ENCODE data around the gene DNAJB14. TPM values are rescaled to one million over a fixed set of nuclear protein-coding genes. Genes with fewer than 3 reads are reported as not detected.
A peak's percentile ranks its signal among the peaks of the same experiment; 100 is the strongest.

The DNAJB14 gene
- 10 to 100 TPM; 53.7 to 55.4 TPM for total RNA-seq

DNA sequence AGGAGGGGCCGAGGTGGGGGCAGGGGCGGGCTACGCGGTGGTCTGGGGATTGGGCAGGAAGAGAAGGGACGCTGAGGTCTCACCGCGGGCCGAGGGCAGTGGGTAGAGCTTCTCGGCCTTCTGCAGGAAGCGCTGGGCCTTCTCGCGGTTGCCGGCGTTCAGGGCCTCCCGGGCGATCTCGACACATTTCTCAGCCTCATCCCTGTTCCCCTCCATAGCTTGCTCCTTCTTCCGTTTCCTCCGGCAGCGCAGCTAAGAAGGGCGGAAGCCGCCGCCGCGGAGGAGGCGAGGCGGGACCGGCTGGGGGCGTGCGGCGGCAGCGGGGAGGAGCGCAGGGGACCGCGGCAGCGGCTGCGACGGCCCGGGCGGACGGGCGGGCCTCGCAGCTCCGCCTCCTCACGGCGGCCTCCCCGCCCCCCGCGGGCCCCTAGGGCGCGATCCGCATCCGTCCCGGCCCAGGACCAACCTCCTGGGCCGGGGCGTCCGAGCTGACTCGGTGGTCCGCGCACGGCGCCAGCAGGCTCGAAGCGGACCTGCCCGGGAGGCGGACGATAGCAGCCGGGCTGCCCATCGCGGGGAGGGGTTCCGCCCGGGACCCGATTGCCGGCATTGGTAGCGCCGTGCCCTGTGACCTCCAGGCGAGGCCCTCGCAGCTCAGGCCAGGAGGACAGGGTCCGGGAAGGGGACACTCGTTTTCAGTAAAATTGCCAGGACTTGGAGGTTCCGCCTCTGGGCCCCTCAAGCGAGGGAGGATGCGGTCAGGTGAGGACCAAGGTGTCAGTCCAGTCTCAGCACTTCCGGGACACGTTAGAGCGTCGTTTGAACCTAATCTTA, at the start of gene DNAJB14:
DNAJB14 (minus strand) TSS at position 263 of the 834 bp plus-strand sequence; CDS start at position 216, 47 bp downstream.
- Mint-ChIP-seq H3K4me1 (peaks cover 48% of the 10 kb centered on the region), H3K27ac (peak within 1 kb of the TSS; percentile 95), H3K9me3 (no peaks in the 10 kb centered on the region), H3K4me3 (peak within 1 kb of the TSS; percentile 99), H3K27me3 (no peaks in the 10 kb centered on the region), H3K36me3 (ENCODE audit: low read depth) (peaks cover 47% of the 10 kb centered on the region)
- POLR2A ChIA-PET: interaction anchor here (0.7 to 7.0 kb wide), 23 partner anchors 11 to 858 kb away, joined by 3 to 105 read pairs (median 6); partner anchors contain the start of genes ADH5, DAPP1, LAMTOR3 and TRMT10A
- peak; percentile 84 for DNase-seq
- CTCF ChIA-PET: interaction anchor here (1.4 to 2.5 kb wide), 10 partner anchors 9 to 383 kb away, joined by 3 to 17 read pairs (median 7); partner anchors contain the start of genes DAPP1, LAMTOR3 and TRMT10A

DNA sequence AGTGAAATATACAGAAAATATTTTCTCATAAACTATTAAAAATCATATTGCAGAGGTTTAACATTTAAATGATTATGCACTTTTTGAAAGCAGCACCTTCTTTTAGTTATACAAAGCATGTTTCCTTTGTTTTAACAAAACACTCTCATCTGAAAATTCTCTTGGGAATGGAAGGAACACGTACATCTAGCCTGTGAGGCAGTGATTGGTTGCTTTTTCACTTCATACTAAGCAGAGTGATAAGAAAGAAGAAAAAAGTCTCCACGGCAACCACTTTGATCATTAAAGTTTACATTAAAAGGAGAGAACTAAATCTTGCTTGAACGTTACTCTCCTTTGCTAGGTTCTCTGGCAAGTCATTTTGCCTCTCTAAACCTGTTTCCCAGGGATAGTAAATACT, 45.3 kb upstream of the DNAJB14 start:
- H3K27me3 Mint-ChIP-seq: peaks cover 9% of the 10 kb centered on the region
- H3K4me3 Mint-ChIP-seq: no peak overlapping the region
- CTCF ChIA-PET: no interaction called here

DNA sequence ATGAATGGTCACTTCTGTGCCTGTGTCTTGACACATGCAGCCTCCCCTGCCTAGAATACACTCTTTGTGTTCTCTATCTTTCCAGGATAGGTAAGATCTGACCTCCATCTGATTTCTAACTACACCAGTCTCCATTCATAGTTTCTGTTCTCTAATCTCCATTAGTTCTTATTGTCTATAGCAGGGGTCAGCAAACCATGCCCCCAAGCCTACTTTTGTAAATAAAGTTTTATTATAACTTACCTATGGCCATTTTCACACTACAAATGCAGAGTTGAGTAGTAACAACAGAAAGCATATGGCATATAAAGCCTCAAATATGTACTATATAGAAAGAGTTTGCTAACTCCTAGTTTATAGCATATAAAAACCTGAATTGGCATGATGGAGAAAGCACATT, 41.3 kb upstream of the DNAJB14 start:
- ChIA-PET POLR2A (no interaction called here), CTCF (no interaction called here)
- Mint-ChIP-seq H3K27ac (no peak overlapping the region), H3K27me3 (peaks cover 7% of the 10 kb centered on the region), H3K36me3 (ENCODE audit: low read depth) (no peaks in the 10 kb centered on the region), H3K4me3 (no peak overlapping the region), H3K4me1 (no peaks in the 10 kb centered on the region), H3K9me3 (no peaks in the 10 kb centered on the region)
- DNase-seq: no peak

More for the DNA sequence above, 45.3 kb upstream of the DNAJB14 start:
- DNase-seq: no peak
- no peak overlapping the region for H3K27ac Mint-ChIP-seq
- no peaks in the 10 kb centered on the region for H3K4me1 Mint-ChIP-seq
- H3K36me3 Mint-ChIP-seq (ENCODE audit: low read depth): no peaks in the 10 kb centered on the region
- H3K9me3 Mint-ChIP-seq: no peaks in the 10 kb centered on the region
- POLR2A ChIA-PET: no interaction called here

DNA sequence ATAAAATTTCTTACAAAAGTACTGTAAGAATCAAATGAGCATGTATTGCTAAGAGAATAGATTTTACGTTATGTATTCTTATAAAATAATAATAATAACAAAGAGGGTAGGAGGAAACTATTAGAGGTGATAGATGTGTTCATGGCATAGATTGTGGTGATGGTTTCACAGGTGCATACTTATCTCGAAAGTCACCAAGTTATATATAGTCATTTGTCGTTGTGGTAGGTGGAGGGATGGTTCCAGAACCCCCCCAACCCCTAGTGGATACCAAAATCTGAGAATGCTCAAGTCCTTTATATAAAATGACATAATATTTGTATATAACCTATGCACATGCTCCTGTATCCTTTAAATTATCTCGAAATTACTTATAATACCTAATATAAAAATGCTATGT, 40.4 kb upstream of the DNAJB14 start:
- POLR2A ChIA-PET: no interaction called here

DNA sequence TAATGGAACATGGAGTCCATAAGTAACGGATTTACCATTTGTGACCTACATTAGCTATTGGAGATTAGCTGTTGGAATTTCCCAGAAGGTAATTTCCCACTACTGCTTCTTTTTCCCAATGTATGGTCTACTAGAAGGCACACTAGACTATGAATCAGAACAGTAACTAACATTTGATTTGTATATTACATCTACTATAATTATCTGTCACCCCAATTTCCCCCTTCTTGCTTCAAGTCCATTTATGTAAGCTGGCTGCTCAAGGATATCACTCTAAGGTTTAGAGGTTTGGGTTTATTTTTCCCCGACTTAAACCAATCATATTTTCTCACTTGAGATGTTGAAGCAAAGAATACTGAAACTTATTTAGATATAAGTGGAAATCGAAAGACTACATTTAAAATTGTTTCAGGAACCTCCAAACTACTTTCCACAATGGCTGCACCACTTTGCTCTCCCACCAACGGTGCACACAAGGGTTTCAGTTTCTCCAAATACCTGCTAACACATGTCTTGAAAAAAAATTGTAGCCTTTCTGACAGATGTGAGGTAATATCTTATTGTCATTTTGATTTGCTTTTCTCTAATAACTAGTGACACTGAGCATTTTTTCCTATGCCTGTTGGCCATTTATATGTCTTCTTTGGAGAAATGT, 37.0 kb upstream of the DNAJB14 start:
- no peaks in the 10 kb centered on the region for H3K36me3 Mint-ChIP-seq (ENCODE audit: low read depth)
- no peak for DNase-seq
- peaks cover 7% of the 10 kb centered on the region for H3K27me3 Mint-ChIP-seq
- POLR2A ChIA-PET: no interaction called here
- H3K4me1 Mint-ChIP-seq: no peaks in the 10 kb centered on the region
- no peak overlapping the region for H3K4me3 Mint-ChIP-seq
- CTCF ChIA-PET: no interaction called here
- no peak overlapping the region for H3K27ac Mint-ChIP-seq
- no peaks in the 10 kb centered on the region for H3K9me3 Mint-ChIP-seq

More for the DNA sequence above, 40.4 kb upstream of the DNAJB14 start:
- Mint-ChIP-seq H3K4me3 (no peak overlapping the region), H3K27ac (no peak overlapping the region), H3K4me1 (no peaks in the 10 kb centered on the region), H3K36me3 (ENCODE audit: low read depth) (no peaks in the 10 kb centered on the region), H3K27me3 (peaks cover 7% of the 10 kb centered on the region), H3K9me3 (no peaks in the 10 kb centered on the region)
- DNase-seq: no peak
- CTCF ChIA-PET: no interaction called here

DNA sequence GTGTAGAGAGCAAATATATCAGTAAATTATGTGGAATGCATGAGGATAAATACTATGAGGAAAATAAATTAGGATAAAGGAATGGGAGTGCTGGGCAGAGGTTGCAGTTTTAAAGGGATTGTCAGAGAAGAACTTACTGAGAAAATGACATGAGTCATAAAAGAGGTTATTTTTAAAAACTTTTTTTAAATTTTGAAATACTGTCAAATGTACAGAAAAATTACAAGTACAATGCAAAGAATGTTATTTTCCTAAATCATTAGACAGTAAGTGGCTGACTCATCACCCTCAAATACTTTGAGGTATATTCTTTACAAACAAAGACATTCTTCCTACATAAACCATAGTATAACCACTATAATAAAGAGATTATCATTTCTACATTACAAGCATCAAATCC, 33.5 kb upstream of the DNAJB14 start:
- DNase-seq: no peak
- POLR2A ChIA-PET: no interaction called here
- CTCF ChIA-PET: interaction anchor here (0.6 kb wide), 1 partner anchor 11 kb away, joined by 3 read pairs; no protein-coding TSS in a partner anchor
- no peak overlapping the region for H3K4me3 Mint-ChIP-seq
- no peaks in the 10 kb centered on the region for H3K9me3 Mint-ChIP-seq
- H3K4me1 Mint-ChIP-seq: no peaks in the 10 kb centered on the region
- no peaks in the 10 kb centered on the region for H3K36me3 Mint-ChIP-seq (ENCODE audit: low read depth)
- no peak overlapping the region for H3K27ac Mint-ChIP-seq
- peaks cover 13% of the 10 kb centered on the region for H3K27me3 Mint-ChIP-seq

DNA sequence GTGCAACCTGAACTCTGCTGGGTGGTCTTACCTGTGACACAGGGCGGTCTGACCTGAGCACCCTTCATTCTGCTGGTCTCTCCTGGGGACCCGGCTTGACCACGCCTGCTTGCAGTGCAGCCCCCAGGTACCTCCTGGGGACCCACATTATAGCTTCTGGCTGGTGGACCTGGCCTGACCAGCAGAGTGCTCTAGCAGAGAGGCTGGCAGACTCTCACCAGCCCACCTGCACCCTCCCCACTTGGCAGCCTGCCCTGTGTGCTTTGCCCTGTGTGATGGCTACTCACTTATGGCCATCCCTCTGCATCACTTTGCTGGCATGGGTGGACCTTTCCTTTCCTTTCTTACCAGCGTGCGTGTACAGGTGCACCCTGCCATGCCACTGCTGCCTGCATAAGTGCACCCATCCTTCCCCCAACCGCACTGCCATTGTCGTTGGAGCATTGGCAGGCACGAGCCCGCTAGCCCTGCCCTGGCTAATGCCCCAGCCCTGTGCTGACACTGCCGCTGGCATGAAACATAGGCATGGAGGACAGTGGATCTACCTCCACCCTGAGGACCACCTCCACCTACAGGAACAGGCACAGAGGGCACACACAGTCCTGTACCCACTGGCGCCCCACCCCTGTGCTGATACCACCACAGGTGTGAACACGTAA, 25.2 kb upstream of the DNAJB14 start:
- H3K4me3 Mint-ChIP-seq: no peak overlapping the region
- no peak overlapping the region for H3K27ac Mint-ChIP-seq
- H3K27me3 Mint-ChIP-seq: peaks cover 21% of the 10 kb centered on the region

DNA sequence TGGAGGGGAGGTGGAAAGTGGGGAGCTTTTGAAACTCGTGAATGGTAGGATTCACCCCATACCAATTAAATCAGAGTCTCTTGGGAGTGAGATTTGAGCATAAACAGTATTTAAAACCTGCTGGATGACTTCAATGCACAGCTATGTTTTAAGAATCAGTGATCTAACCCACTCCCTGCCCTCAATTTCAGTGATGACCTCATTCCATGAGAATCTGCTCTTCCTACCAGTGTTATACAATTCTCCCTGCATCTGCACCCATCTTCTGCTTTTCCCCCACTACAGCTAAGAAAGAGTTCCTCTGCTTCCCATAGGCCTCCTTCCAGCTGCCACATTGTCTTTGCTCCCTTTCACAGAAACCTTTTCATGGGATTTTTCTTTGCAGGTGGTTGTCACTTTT, 21.9 kb upstream of the DNAJB14 start:
- no peak overlapping the region for H3K4me3 Mint-ChIP-seq
- H3K4me1 Mint-ChIP-seq: peaks cover 17% of the 10 kb centered on the region
- no peaks in the 10 kb centered on the region for H3K36me3 Mint-ChIP-seq (ENCODE audit: low read depth)
- H3K27me3 Mint-ChIP-seq: peaks cover 7% of the 10 kb centered on the region
- ChIA-PET POLR2A (interaction anchor here (0.7 kb wide), 1 partner anchor 16 kb away, joined by 3 read pairs; no protein-coding TSS in a partner anchor), CTCF (interaction anchor here (0.7 kb wide), 1 partner anchor 21 kb away, joined by 3 read pairs; no protein-coding TSS in a partner anchor)
- no peaks in the 10 kb centered on the region for H3K9me3 Mint-ChIP-seq
- H3K27ac Mint-ChIP-seq: no peak overlapping the region
- DNase-seq: no peak

More for the DNA sequence above, 25.2 kb upstream of the DNAJB14 start:
- POLR2A ChIA-PET: no interaction called here
- Mint-ChIP-seq H3K36me3 (ENCODE audit: low read depth) (no peaks in the 10 kb centered on the region), H3K4me1 (no peaks in the 10 kb centered on the region), H3K9me3 (no peaks in the 10 kb centered on the region)
- CTCF ChIA-PET: no interaction called here
- no peak for DNase-seq

DNA sequence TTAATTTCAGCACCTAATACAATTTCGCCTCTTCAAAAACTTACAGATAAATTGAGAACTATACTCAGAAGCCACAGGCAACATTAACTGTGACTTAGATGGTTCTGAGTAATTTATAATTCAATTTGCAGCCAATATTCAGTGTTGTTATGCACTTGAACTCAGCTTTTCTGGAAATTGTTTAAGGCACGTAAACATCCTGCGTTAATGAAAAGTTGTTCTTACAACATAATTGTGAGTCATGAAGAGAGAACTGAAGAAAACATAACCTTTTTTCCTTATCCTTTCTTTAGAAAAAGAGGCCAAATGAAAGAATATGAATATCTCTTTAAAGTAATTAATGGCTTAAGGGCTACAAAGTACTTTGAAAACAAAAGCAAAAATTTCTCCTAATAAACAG, 20.3 kb upstream of the DNAJB14 start:
- H3K4me1 Mint-ChIP-seq: peaks cover 17% of the 10 kb centered on the region
- POLR2A ChIA-PET: no interaction called here
- no peaks in the 10 kb centered on the region for H3K9me3 Mint-ChIP-seq
- H3K4me3 Mint-ChIP-seq: no peak overlapping the region
- DNase-seq: no peak
- CTCF ChIA-PET: interaction anchor here (1.1 kb wide), 1 partner anchor 16 kb away, joined by 3 read pairs; the partner anchor contains the start of gene H2AZ1
- no peaks in the 10 kb centered on the region for H3K36me3 Mint-ChIP-seq (ENCODE audit: low read depth)
- H3K27me3 Mint-ChIP-seq: peaks cover 6% of the 10 kb centered on the region
- no peak overlapping the region for H3K27ac Mint-ChIP-seq

DNA sequence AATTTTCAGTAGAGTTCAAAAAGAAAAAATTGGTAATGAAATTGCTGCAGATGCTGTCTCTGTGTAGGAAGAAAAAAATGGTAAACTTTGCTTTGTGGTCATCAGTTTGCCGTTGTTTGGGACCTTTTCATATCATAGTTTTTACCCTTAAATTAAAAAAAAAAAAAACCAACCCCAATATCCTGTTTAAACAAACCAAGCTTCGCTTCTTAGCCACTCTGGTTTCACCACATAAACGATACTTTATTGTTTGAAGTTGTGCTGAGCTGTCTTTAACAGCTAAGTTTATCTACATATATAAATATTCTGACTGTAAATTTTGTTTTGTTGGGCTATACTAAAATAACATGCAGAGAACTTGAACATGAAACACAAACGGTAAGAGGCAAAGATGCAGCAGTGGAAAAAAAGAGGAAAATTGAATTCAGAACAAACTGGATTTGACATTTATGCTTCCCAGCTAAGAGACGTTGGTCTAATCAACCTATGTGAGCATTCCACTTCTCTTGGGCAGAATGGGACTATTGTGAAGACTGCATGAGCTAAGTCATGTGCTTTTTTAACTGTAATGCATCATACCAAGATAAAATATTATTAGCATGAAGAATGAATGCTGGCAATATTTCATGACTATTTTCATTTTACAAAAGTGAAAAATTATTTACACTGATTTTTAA, 19.4 kb upstream of the DNAJB14 start:
- H3K4me1 Mint-ChIP-seq: peaks cover 17% of the 10 kb centered on the region
- DNase-seq: no peak
- H3K4me3 Mint-ChIP-seq: no peak overlapping the region
- H3K27me3 Mint-ChIP-seq: peaks cover 6% of the 10 kb centered on the region
- H3K36me3 Mint-ChIP-seq (ENCODE audit: low read depth): no peaks in the 10 kb centered on the region
- H3K9me3 Mint-ChIP-seq: no peaks in the 10 kb centered on the region
- ChIA-PET CTCF (interaction anchor here (1.0 to 2.1 kb wide), 4 partner anchors 14 to 127 kb away, joined by 3 to 7 read pairs (median 4); partner anchors contain the start of gene H2AZ1), POLR2A (interaction anchor here (0.9 to 2.3 kb wide), 3 partner anchors 15 to 19 kb away, joined by 4 to 15 read pairs (median 6); partner anchors contain the start of genes DNAJB14 and H2AZ1)
- no peak overlapping the region for H3K27ac Mint-ChIP-seq

DNA sequence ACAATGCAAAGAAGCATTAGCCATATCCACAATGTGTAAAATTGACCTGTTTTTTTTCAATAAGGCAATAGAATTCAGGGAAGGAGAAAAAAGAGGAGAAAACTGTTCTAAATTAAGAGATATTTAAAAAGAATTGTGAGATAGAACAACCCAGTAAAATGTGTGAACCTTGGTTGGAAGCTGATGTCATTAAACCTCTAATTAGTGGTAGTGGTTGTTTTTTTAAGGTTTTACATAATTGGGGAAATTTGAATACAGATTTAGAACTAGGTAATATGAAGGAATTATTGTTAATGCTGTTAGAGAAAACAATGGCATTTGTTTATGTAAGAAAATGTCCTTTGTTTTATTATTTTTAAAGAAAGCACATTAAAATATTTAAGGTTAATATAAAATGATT, 18.8 kb upstream of the DNAJB14 start:
- Mint-ChIP-seq H3K4me3 (no peak overlapping the region), H3K9me3 (no peaks in the 10 kb centered on the region), H3K36me3 (ENCODE audit: low read depth) (no peaks in the 10 kb centered on the region), H3K27ac (no peak overlapping the region), H3K27me3 (peaks cover 6% of the 10 kb centered on the region), H3K4me1 (peaks cover 17% of the 10 kb centered on the region)
- ChIA-PET CTCF (interaction anchor here (1.0 to 2.1 kb wide), 3 partner anchors 14 to 128 kb away, joined by 3 to 7 read pairs (median 5); no protein-coding TSS in a partner anchor), POLR2A (interaction anchor here (0.9 to 2.3 kb wide), 3 partner anchors 15 to 18 kb away, joined by 4 to 15 read pairs (median 6); partner anchors contain the start of genes DNAJB14 and H2AZ1)
- no peak for DNase-seq

DNA sequence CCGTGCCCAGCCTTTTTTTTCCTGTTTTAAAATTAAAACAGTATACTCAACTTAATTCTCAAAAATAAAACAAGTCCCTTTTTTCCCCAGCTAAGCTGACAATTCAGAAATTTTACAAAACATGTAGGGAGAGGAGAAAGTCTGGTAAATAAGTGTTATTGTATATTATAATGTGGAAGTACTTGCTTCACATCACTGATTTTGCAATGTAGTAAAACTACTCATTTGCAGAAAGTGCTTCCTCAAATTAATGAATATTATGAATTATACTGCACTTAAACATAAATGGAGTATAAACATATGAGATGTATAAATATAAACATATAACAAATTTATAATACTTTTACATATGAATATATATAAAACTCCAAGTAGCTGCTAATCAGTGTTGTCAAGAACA, 15.3 kb upstream of the DNAJB14 start:
- POLR2A ChIA-PET: interaction anchor here (0.9 to 2.6 kb wide), 2 partner anchors 11 to 59 kb away, joined by 3 to 9 read pairs; partner anchors contain the start of gene H2AZ1

More for the DNA sequence above, 15.3 kb upstream of the DNAJB14 start:
- Mint-ChIP-seq H3K36me3 (ENCODE audit: low read depth) (peaks cover 13% of the 10 kb centered on the region), H3K27ac (no peak overlapping the region), H3K9me3 (peaks cover 5% of the 10 kb centered on the region), H3K4me1 (peaks cover 17% of the 10 kb centered on the region), H3K4me3 (no peak overlapping the region), H3K27me3 (no peaks in the 10 kb centered on the region)
- CTCF ChIA-PET: interaction anchor here (1.2 kb wide), 2 partner anchors 36 to 154 kb away, joined by 3 read pairs; no protein-coding TSS in a partner anchor
- no peak for DNase-seq

Measured in activated CD4-positive, alpha-beta memory T cell treated with anti-CD3 and anti-CD28 coated beads, Interleukin-2, amount 10 ng/mL, durations not matched to agents 7 days and 5 days (primary cell).